GM23248 (cell line): Measurements from ENCODE around the gene METRNL. TPM values are rescaled to one million over a fixed set of nuclear protein-coding genes. Genes with fewer than 3 reads are reported as not detected.

Experiments used
- DNase-seq: peaks from one replicate; pipeline ENCODE4 v3.0.0-alpha.2; 2015
- H2AFZ ChIP-seq: fragments of 200-600 bp; sonication (generic); 2 replicates; pipeline ENCODE4 v1.6.1; 2016; ENCODE audit warnings: antibody characterized with exemption
- H3F3A ChIP-seq: fragments of 200-600 bp; sonication (generic); 2 replicates; pipeline ENCODE4 v1.6.1; 2016; ENCODE audit warnings: mild to moderate bottlenecking, antibody characterized with exemption, mixed run types; ENCODE audit not compliant: insufficient read depth
- H3K27ac ChIP-seq: fragments of 200-600 bp; sonication (generic); 2 replicates; pipeline ENCODE4 v1.5.1; 2016; ENCODE audit warnings: mild to moderate bottlenecking
- H3K27me3 ChIP-seq: fragments of 200-600 bp; sonication (generic); replicated peaks from 2 replicates; pipeline ENCODE4 v1.6.1; 2016; ENCODE audit warnings: mild to moderate bottlenecking; ENCODE audit not compliant: insufficient read depth
- H3K36me3 ChIP-seq: fragments of 200-600 bp; sonication (generic); 2 replicates; pipeline ENCODE4 v1.6.1; 2016; ENCODE audit warnings: low read depth, mild to moderate bottlenecking
- H3K4me1 ChIP-seq: fragments of 200-600 bp; sonication (generic); 2 replicates; pipeline ENCODE4 v1.6.1; 2016; ENCODE audit warnings: mild to moderate bottlenecking; ENCODE audit not compliant: insufficient read depth
- H3K4me2 ChIP-seq: fragments of 200-600 bp; sonication (generic); one replicate; pipeline ENCODE4 v1.6.1; 2016; ENCODE audit warnings: mild to moderate bottlenecking; ENCODE audit not compliant: unreplicated experiment
- H3K4me3 ChIP-seq: fragments of 200-600 bp; sonication (generic); 2 replicates; pipeline ENCODE4 v1.5.1; 2016; ENCODE audit warnings: mild to moderate bottlenecking
- H3K79me2 ChIP-seq: fragments of 200-600 bp; sonication (generic); 2 replicates; pipeline ENCODE4 v1.6.1; 2016; ENCODE audit warnings: mild to moderate bottlenecking; ENCODE audit not compliant: insufficient read depth
- H3K9ac ChIP-seq: fragments of 200-600 bp; sonication (generic); 2 replicates; pipeline ENCODE4 v1.6.1; 2016; ENCODE audit warnings: mild to moderate bottlenecking
- H3K9me2 ChIP-seq: fragments of 200-600 bp; sonication (generic); 2 replicates; pipeline ENCODE4 v1.6.1; 2016; ENCODE audit warnings: mixed run types, mild to moderate bottlenecking, moderate library complexity; ENCODE audit not compliant: insufficient read depth
- H3K9me3 ChIP-seq: fragments of 200-600 bp; sonication (generic); one replicate; pipeline ENCODE4 v1.6.1; 2017; ENCODE audit warnings: low read depth
- H4K20me1 ChIP-seq: fragments of 200-600 bp; sonication (generic); 2 replicates; pipeline ENCODE4 v1.6.0; 2016; ENCODE audit not compliant: insufficient read depth
- EZH2 ChIP-seq: fragments of 200-600 bp; sonication (generic); IDR thresholded peaks from 2 replicates; pipeline ENCODE4 v1.6.1; 2018; ENCODE audit warnings: antibody characterized with exemption, mild to moderate bottlenecking; ENCODE audit not compliant: insufficient read depth, poor library complexity, severe bottlenecking
- EZH2phosphoT487 ChIP-seq: fragments of 200-600 bp; sonication (generic); IDR thresholded peaks from 2 replicates; pipeline ENCODE4 v1.6.1; 2018; ENCODE audit warnings: antibody characterized with exemption, moderate library complexity, mild to moderate bottlenecking, low read depth; ENCODE audit not compliant: insufficient read depth
- WGBS, 2 experiments: methylation state at CpG; one replicate each; pipeline ENCODE4 v1.1.6; 2015 to 2017; ENCODE audit warnings: low lambda C conversion rate in 2 of 2, low coverage in 1 of 2; ENCODE audit errors: missing lambda C conversion rate in 2 of 2; 5-methylcytosine and 5-hydroxymethylcytosine counted together
- in situ Hi-C: fragments of 300-500 bp; cut with MboI; formaldehyde crosslinking; loops from 2 replicates; pipeline ENCODE4 v1.15.0; 2020
- polyA plus RNA-seq: library from polyadenylated mRNA; unstranded; fragments of >200 nt; fragmentation: Nextera tagmentation; extraction: Ambion mirVana; gene quantifications from 2 replicates; pipeline ENCODE4 v1.2.1, GENCODE V29; 2016
- total RNA-seq: library from RNA; depleted of rRNA; stranded (reverse); fragments of >200 nt; shearing (Covaris generic); gene quantifications from 2 replicates; pipeline ENCODE4 v1.2.3, GENCODE V29; 2014

METRNL gene
- total and polyA plus RNA-seq, 2 experiments from 2014 or later, result 28.4 to 305 TPM

- Histone ChIP-seq H3K27ac (no peak overlapping the region), H3K9ac (no peak overlapping the region), H3K9me3 (no peaks in the 10 kb centered on the region), H2AFZ (no peak overlapping the region), H4K20me1 (no peaks in the 10 kb centered on the region), H3K36me3 (no peaks in the 10 kb centered on the region), H3K9me2 (no peaks in the 10 kb centered on the region), H3K4me3 (no peak overlapping the region), H3K79me2 (no peaks in the 10 kb centered on the region), H3K27me3 (no peaks in the 10 kb centered on the region), H3K4me2 (no peak overlapping the region), H3K4me1 (peaks cover 5% of the 10 kb centered on the region), H3F3A (no peaks in the 10 kb centered on the region)
- in situ Hi-C loops, result no loop called here
- no peak for TF ChIP-seq EZH2
- no peak for TF ChIP-seq EZH2phosphoT487
- 80 to 85% methylated on average over 8 of the region's 8 CpGs for WGBS, 2 experiments
- no peak for DNase-seq
Measured at GRCh38 chr17:83061586-83061985, 17.8 kb upstream of the METRNL start.

DNA sequence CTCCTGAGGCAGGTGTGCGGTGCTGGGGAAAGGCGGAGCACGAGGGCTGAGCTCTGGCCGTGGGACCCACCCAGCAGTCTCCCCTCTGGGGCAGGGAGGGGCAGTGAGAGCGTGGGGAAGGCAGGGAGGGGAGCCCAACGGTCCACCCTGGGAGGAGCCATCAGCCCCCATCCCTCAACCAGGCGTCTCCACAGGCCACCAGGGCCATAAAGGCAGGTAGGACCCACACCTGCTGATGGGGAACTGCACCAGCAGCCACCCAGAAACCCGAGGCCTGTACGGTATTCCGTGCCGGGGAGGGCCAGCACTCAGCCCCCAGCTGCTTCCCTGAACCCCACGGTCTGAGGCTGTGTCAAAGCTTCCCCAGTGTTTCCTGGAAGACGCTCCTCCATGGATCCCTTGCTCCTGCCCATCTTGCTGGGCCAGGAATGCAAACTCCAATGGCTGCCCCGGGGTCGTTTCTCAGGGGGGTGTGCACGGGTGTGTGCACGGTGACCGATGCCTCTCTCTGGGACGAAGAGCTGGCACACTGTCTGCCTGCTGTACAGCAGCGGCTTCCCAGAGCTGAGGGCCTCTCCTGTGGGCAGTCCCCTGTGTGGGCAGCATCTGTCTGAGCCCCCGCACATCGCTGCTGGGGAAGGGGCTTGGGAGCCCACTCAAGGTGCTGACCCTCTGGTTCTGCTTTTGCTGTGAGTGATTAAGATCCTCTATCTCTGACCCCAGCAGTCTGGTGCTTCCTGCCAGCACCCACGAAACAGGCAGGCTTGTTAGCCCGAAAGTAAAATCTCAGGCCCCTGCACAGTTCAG, 17.2 kb upstream of the METRNL start:
- H2AFZ ChIP-seq, result no peak overlapping the region
- no peak overlapping the region for H3K4me3 ChIP-seq
- in situ Hi-C loops, result no loop called here
- no peak overlapping the region for H3K27ac ChIP-seq
- H3K27me3 ChIP-seq, result no peaks in the 10 kb centered on the region
- no peak overlapping the region for H3K9ac ChIP-seq
- H4K20me1 ChIP-seq, result no peaks in the 10 kb centered on the region
- no peaks in the 10 kb centered on the region for H3K9me2 ChIP-seq
- H3K79me2 ChIP-seq, result no peaks in the 10 kb centered on the region
- no peak overlapping the region for H3K4me2 ChIP-seq
- H3F3A ChIP-seq, result no peaks in the 10 kb centered on the region
- no peaks in the 10 kb centered on the region for H3K9me3 ChIP-seq
- DNase-seq, result no peak
- no peaks in the 10 kb centered on the region for H3K4me1 ChIP-seq
- H3K36me3 ChIP-seq, result no peaks in the 10 kb centered on the region
- TF ChIP-seq EZH2phosphoT487, result no peak
- 83 to 86% methylated on average over 19 to 24 of the region's 24 CpGs for WGBS, 2 experiments

- no peaks in the 10 kb centered on the region for H4K20me1 ChIP-seq
- no peak overlapping the region for H3K9ac ChIP-seq
- H3K9me3 ChIP-seq, result no peaks in the 10 kb centered on the region
- H3K27me3 ChIP-seq, result no peaks in the 10 kb centered on the region
- WGBS, 2 experiments, result 72 to 77% methylated on average over 30 of the region's 30 CpGs
- no peak overlapping the region for H3K4me2 ChIP-seq
- TF ChIP-seq EZH2, result no peak
- no peak for TF ChIP-seq EZH2phosphoT487
- no peaks in the 10 kb centered on the region for H3K36me3 ChIP-seq
- no peaks in the 10 kb centered on the region for H3K4me1 ChIP-seq
- no peaks in the 10 kb centered on the region for H3F3A ChIP-seq
- H3K27ac ChIP-seq, result no peak overlapping the region
- no peak overlapping the region for H3K4me3 ChIP-seq
- in situ Hi-C loops, result no loop called here
- no peaks in the 10 kb centered on the region for H3K79me2 ChIP-seq
- no peak for DNase-seq
- no peaks in the 10 kb centered on the region for H3K9me2 ChIP-seq
- no peak overlapping the region for H2AFZ ChIP-seq
Measured at GRCh38 chr17:83062818-83063671, 16.4 kb upstream of the METRNL start.

GRCh38 chr17:83064021-83064731, 15.2 kb upstream of the METRNL start:
- WGBS, 2 experiments, result 79 to 80% methylated on average over 18 of the region's 18 CpGs

More at GRCh38 chr17:83064021-83064731, 15.2 kb upstream of the METRNL start:
- H3K4me1 ChIP-seq, result no peaks in the 10 kb centered on the region
- no peaks in the 10 kb centered on the region for H3K9me3 ChIP-seq
- H3K79me2 ChIP-seq, result no peaks in the 10 kb centered on the region
- H4K20me1 ChIP-seq, result no peaks in the 10 kb centered on the region
- in situ Hi-C loops, result no loop called here
- no peaks in the 10 kb centered on the region for H3K9me2 ChIP-seq
- no peak overlapping the region for H2AFZ ChIP-seq
- H3K27me3 ChIP-seq, result no peaks in the 10 kb centered on the region
- no peak overlapping the region for H3K9ac ChIP-seq
- no peaks in the 10 kb centered on the region for H3F3A ChIP-seq
- H3K36me3 ChIP-seq, result no peaks in the 10 kb centered on the region
- no peak overlapping the region for H3K27ac ChIP-seq
- TF ChIP-seq EZH2 (no peak), EZH2phosphoT487 (no peak)
- no peak for DNase-seq
- H3K4me2 ChIP-seq, result no peak overlapping the region
- no peak overlapping the region for H3K4me3 ChIP-seq
